ENCODE data around the gene WDR93.

- TF ChIP-seq FOXM1 (IDR thresholded peaks at IDR 0.05; ENCODE audit: borderline replicate concordance, low read depth) (no peak), RAD21 (IDR thresholded peaks at IDR 0.05; ENCODE audit: low read depth) (no peak), EP300 (IDR thresholded peaks at IDR 0.05; ENCODE audit: borderline replicate concordance) (no peak), CEBPB (IDR thresholded peaks at IDR 0.05) (no peak), REST (IDR thresholded peaks at IDR 0.05; ENCODE audit: low read depth) (no peak), TAF1 (IDR thresholded peaks at IDR 0.05; ENCODE audit: low read depth) (no peak), EGR1 (IDR thresholded peaks at IDR 0.05) (no peak), ZBTB7A (IDR thresholded peaks at IDR 0.05; ENCODE audit: low read depth) (no peak), TCF12 (IDR thresholded peaks at IDR 0.05; ENCODE audit: low read depth) (no peak), YY1 (IDR thresholded peaks at IDR 0.05; ENCODE audit: low read depth) (no peak), TEAD4 (IDR thresholded peaks at IDR 0.05) (no peak), CREB1 (IDR thresholded peaks at IDR 0.05; ENCODE audit: low read depth) (no peak)
- TF ChIP-seq, protein P1, sequence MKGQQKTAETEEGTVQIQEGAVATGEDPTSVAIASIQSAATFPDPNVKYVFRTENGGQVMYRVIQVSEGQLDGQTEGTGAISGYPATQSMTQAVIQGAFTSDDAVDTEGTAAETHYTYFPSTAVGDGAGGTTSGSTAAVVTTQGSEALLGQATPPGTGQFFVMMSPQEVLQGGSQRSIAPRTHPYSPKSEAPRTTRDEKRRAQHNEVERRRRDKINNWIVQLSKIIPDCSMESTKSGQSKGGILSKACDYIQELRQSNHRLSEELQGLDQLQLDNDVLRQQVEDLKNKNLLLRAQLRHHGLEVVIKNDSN (IDR thresholded peaks at IDR 0.05) = no peak
- TF ChIP-seq, protein P2, sequence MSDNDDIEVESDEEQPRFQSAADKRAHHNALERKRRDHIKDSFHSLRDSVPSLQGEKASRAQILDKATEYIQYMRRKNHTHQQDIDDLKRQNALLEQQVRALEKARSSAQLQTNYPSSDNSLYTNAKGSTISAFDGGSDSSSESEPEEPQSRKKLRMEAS (IDR thresholded peaks at IDR 0.05) = no peak
These were observed 19.5 kb upstream of the WDR93 start for GRCh38 chr15:89670971-89671560.
